SIG-M5 (cell line): ENCODE results near the gene MYPOP.

ENCODE experiments used
- DNase-seq: peaks from one replicate; lab custom pipeline; 2025; lab: John Stamatoyannopoulos, UW

The MYPOP gene

DNA sequence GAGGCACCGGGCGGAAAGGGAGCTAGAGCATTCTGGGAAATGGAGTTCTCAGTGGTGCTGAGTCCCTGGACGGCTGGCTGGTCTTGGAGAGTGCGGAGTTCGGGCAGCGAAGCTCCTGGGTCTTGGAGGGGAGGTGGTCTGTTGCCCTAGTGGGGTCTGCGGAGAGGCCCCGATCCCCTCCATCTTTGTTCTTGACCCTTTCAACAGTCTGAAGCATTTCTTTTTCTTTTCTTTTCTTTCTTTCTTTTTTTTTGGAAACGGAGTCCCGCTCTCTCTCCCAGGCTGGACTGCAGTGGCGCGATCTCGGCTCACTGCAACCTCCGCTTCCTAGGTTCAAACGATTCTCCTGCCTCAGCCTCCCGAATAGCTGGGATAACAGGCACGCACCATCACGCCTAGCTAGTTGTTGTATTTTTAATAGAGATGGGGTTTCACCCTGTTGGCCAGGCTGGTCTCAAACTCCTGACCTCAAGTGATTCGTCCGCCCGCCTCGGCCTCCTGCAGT lies 39.0 kb downstream of the MYPOP start:
- DNase-seq: no peak

- DNase-seq: peak; percentile 85
Observed at GRCh38 chr19:45862564-45863334, 39.7 kb downstream of the MYPOP start, which contains the start of gene SYMPK. TSS of gene SYMPK (minus strand) at chr19:45863147. CDS start at chr19:45854495, 8,652 bp downstream.

- DNase-seq: no peak
Observed at GRCh38 chr19:45862271-45862563, 40.2 kb downstream of the MYPOP start.

DNA sequence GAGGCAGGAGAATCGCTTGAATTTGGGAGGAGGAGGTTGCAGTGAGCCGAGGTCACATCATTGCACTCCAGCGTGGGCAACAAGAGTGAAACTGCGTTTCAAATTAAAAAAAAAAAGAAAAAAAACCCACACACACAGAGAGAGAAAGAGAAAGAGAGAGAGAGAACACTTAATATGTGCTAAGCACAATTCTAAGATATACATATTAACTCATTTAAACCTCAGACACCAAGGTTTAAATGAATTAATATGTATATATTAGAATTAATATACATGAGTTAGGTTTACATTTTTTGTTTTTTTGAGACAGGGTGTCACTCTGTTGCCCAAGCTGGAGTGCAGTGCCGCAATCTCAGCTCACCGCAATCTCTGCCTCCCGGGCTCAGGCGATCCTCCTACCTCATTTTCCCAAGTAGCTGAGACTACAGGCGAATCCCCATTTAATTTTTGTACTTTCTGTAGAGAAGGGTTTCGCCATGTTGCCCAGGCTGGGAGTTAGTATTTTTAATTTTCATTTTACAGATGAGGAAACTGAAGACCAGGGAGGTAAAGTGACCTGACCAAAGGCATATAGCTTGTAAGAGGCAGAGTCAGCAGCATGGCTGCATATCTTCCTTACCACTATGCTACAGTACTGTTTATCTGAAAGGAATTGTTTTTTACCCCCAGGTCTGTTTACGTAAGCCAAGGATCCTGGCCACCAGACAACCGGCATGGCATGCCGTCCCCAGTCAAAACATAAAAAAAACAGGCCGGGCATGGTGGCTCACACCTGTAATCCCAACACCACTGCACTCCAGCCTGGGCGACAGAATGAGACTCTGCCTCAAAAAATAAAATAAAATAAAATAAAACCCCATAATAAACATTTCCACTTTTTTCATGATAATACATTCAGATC lies 41.8 kb downstream of the MYPOP start:
- DNase-seq: no peak

DNA sequence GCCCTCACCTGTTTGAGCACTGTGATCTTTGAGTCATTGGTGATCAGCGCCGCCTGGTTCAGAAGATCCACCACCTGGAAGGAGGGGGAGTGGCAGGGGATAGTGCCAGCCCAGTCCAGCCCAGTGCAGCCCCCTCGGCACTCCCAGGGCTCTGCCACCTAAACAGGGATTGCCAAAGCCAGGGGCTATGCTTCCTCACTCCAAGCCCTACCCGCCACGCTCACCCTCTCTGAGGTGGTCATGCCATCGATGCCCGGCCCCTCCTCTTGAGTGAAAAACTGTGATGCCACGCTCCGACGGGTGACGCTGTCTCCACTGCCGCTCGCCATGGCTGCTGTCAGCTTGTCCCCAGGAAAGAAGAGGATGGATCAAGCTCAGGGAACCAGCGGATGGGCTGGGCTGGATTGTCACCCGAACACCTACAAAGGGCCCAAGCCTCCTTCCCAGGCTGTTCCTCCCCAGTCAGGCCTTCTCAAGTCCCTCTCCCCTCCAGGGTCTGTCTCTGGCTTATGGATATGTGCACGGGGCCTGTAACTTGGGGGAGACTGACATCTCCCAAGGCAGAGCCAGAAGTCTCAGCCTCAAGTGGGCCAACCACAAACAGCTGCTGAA lies 48.1 kb downstream of the MYPOP start:
- DNase-seq: no peak

GRCh38 chr19:45852983-45853382 lies 49.4 kb downstream of the MYPOP start:
- no peak for DNase-seq

DNA sequence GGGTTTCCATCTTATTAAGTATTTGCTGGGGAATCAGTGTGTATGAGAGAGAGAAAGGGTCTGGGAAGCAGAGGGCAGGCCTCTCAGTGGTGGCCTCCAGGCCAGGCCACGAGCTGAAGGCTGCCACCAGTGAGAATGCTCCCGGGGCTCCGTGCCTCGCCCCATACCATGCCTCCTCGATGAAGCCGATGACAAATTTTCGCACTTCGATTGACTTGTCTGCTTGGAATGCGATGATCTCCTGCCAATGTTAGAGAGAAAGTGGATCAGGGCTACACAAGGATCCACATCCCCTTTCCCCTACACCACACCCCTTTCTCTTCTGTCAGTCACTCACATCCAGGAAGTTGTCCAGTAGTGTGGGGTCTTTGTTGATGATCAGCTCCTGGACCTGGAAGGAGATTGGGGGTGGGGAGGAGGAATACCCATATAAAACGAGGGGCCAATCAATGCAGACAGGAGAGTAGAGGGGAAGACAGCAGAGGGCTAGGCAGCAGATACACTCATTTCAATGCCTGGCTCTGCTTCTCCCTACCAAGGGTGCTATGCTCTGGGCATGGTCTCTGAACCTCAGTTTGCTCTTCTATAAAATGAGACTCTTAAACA lies 50.2 kb downstream of the MYPOP start:
- no peak for DNase-seq

- no peak for DNase-seq
Observed at GRCh38 chr19:45848922-45849321, 53.5 kb downstream of the MYPOP start.

DNA sequence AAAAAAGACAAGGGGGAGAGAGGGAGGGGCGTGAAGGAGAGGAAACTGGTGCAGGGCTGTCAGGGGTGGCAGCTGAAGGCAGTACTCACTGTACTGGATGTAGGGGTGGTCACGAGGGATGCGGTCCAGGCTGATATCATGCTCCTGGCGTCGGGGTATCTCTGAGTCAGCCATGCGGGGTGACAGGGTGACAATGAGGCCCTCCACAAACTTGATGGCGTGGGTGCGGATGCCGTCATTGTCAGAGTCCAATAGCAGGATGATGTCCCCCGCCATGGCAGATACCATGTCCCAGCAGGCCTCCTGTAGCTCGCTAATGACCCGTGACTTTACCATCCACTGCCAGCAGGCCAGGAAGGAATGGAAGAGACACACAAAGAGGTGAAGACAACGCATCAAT lies 54.8 kb downstream of the MYPOP start:
- no peak for DNase-seq

- DNase-seq: no peak
Observed at GRCh38 chr19:45842198-45842597, 60.2 kb downstream of the MYPOP start.
